ENCODE results near the gene PEX11A. TPM values are rescaled to one million over a fixed set of nuclear protein-coding genes. Genes with fewer than 3 reads are reported as not detected.

PEX11A gene
- total RNA-seq, 1 experiment from 2014 or later: 1.3 TPM

- no peak overlapping the region for H2BK15ac ChIP-seq (ENCODE audit: low read depth, low read length)
- H3K4me3 Mint-ChIP-seq: peak overlapping the region; percentile 48 to 73
- H3K4ac ChIP-seq (ENCODE audit: low read depth, low read length): no peak overlapping the region
- no peak overlapping the region for H2BK12ac ChIP-seq (ENCODE audit: insufficient read length, low read depth, low read length)
- no peak overlapping the region for H2AFZ ChIP-seq (ENCODE audit: low read length)
- no peaks in the 10 kb centered on the region for H3K4me1 ChIP-seq (ENCODE audit: insufficient read depth, low read length)
- H3K56ac ChIP-seq (ENCODE audit: insufficient read length, low read depth, low read length): no peak overlapping the region
- H3K79me1 ChIP-seq (ENCODE audit: insufficient read depth, low read depth, low read length, poor library complexity, severe bottlenecking): no peaks in the 10 kb centered on the region
- H3K14ac ChIP-seq (ENCODE audit: insufficient read depth, low read length): no peak overlapping the region
- no peak overlapping the region for H3T11ph ChIP-seq (ENCODE audit: low read length)
- no peaks in the 10 kb centered on the region for H3K9me3 Mint-ChIP-seq
- no peak overlapping the region for H4K8ac ChIP-seq (replicated peaks; ENCODE audit: insufficient read length, low read depth, low read length)
- no peaks in the 10 kb centered on the region for H4K20me1 ChIP-seq (ENCODE audit: control insufficient read depth, insufficient read depth, insufficient read length)
- peaks cover 9 to 20% of the 10 kb centered on the region in 2 experiments for H3K4me1 Mint-ChIP-seq
- H3K23me2 ChIP-seq (ENCODE audit: insufficient read length, low read depth, low read length, poor library complexity, severe bottlenecking): no peaks in the 10 kb centered on the region
- peaks cover 47% of the 10 kb centered on the region for H3K27me3 Mint-ChIP-seq (ENCODE audit: low read depth)
- no peak for DNase-seq
- H3K27ac Mint-ChIP-seq: no peak overlapping the region
- H3K18ac ChIP-seq (ENCODE audit: insufficient read length, low read depth, low read length): no peak overlapping the region
- H3K27ac ChIP-seq (ENCODE audit: insufficient read length, low read depth, low read length): no peak overlapping the region
- no peak overlapping the region for H2BK5ac ChIP-seq (ENCODE audit: insufficient read length, low read length)
- no peak overlapping the region for H3K9ac ChIP-seq (ENCODE audit: extremely low read depth, insufficient read length, low read length)
- no peak overlapping the region for H4K5ac ChIP-seq (ENCODE audit: insufficient read length, low read depth, low read length)
- no peak overlapping the region for H4K91ac ChIP-seq (ENCODE audit: insufficient read length, low read depth, low read length)
- H3K23ac ChIP-seq (ENCODE audit: insufficient read length, low read depth, low read length): no peak overlapping the region
- H3K9me3 ChIP-seq (ENCODE audit: control insufficient read depth, low read depth, low read length): no peaks in the 10 kb centered on the region
- H2AK5ac ChIP-seq (ENCODE audit: insufficient read length, low read length): no peak overlapping the region
- TF ChIP-seq CTCF (conservative IDR thresholded peaks at IDR 0.05): no peak
- no CpG with 5 or more reads among the region's 13 CpGs for WGBS (ENCODE audit: extremely low coverage, insufficient read length, low lambda C conversion rate)
- no peaks in the 10 kb centered on the region; the same call in 1 of the 2 replicates for H3K27me3 ChIP-seq (ENCODE audit: insufficient read depth, low read length)
- no peaks in the 10 kb centered on the region for H3K79me2 ChIP-seq (ENCODE audit: insufficient read depth, low read length)
- H3K36me3 Mint-ChIP-seq (ENCODE audit: insufficient read depth in 1 of 3, low read depth in 3 of 3): no peaks in the 10 kb centered on the region; a peak in 1 of 7 replicates
- no peak overlapping the region for H2BK120ac ChIP-seq (ENCODE audit: low read depth, low read length, poor library complexity, severe bottlenecking)
- H2BK20ac ChIP-seq (ENCODE audit: low read depth, low read length, poor library complexity, severe bottlenecking): no peak overlapping the region
- H3K4me2 ChIP-seq (ENCODE audit: insufficient read depth, insufficient read length, low read length): no peak overlapping the region
Observed at GRCh38 chr15:89664441-89665350, 25.9 kb downstream of the PEX11A start.

Data from H9 (cell line).